ENCODE data around the gene AGBL3.

- TF ChIP-seq L3MBTL2 (conservative IDR thresholded peaks at IDR 0.05), result no peak
- TF ChIP-seq FOXK2 (IDR thresholded peaks at IDR 0.05), result no peak
- TF ChIP-seq BHLHE40 (IDR thresholded peaks at IDR 0.05; ENCODE audit: borderline replicate concordance), result no peak
- TF ChIP-seq SP1 (IDR thresholded peaks at IDR 0.05), result no peak
- TF ChIP-seq FOXA1 (IDR thresholded peaks at IDR 0.05), result no peak
- no peak for TF ChIP-seq FOXM1 (IDR thresholded peaks at IDR 0.05; ENCODE audit: borderline replicate concordance)
- TF ChIP-seq ELF4 (IDR thresholded peaks at IDR 0.05), result no peak
- no peak for TF ChIP-seq TARDBP (IDR thresholded peaks at IDR 0.05)
- TF ChIP-seq PKNOX1 (IDR thresholded peaks at IDR 0.05), result no peak
- no peak for TF ChIP-seq SUZ12 (IDR thresholded peaks at IDR 0.05)
- TF ChIP-seq ZNF384 (IDR thresholded peaks at IDR 0.05), result no peak
- no peak for TF ChIP-seq HDGF (IDR thresholded peaks at IDR 0.05; ENCODE audit: borderline replicate concordance)
Measured at GRCh38 chr7:135150072-135150782, 163.9 kb downstream of the AGBL3 start.

Measured in HEK293T (cell line).